ENCODE results near the gene EPS8L1. TPM values are rescaled to one million over a fixed set of nuclear protein-coding genes. Genes with fewer than 3 reads are reported as not detected.
"Not testable (repeated sequence)": the region's sequence is repeated elsewhere in the genome, so short reads cannot be mapped to it uniquely, and the experiment has no call there.

The EPS8L1 gene
- total RNA-seq, 1 experiment from 2014 or later, result 62.1 TPM

DNA sequence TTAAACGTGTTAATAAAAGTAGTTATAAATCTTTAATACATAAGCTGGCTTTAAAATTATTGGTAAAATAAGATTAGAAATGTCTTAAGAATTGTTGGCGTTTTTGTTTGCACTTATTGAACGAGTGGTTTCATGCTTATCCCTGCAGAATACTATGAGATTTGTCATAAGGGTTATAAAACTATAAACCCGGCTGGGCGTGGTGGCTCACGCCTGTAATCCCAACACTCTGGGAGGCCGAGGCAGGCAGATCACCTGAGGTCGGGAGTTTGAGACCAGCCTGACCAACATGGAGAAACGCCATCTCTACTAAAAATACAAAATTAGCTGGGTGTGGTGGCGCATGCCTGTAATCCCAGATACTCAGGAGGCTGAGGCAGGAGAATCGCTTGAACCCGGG, 35.0 kb upstream of the EPS8L1 start:
- H4K20me1 ChIP-seq (ENCODE audit: insufficient read depth); H3K9ac ChIP-seq (ENCODE audit: low read length); H2AFZ ChIP-seq (ENCODE audit: low read depth, low read length, poor library complexity, severe bottlenecking); H3K4me1 ChIP-seq (ENCODE audit: control insufficient read depth in 1 of 2, insufficient read depth in 2 of 2, low read length in 2 of 2); H3K9me2 ChIP-seq (ENCODE audit: insufficient read depth); POLR2A ChIA-PET; DNase-seq (ENCODE audit: low read depth, low spot score); CTCF ChIA-PET; H3K27me3 ChIP-seq (ENCODE audit: insufficient read depth, low read length); ATAC-seq; H3K4me2 ChIP-seq (ENCODE audit: low read length); H3K9me3 ChIP-seq (ENCODE audit: control insufficient read depth in 1 of 2, insufficient read depth in 1 of 2, low read depth in 1 of 2, low read length in 2 of 2); BruUV-seq (replicated peaks); H3K27ac ChIP-seq (ENCODE audit: low read depth, low read length); H3K4me3 ChIP-seq (replicated peaks in 1 of 2; ENCODE audit: low read depth in 1 of 2, low read length in 2 of 2); RAD21 ChIA-PET (ENCODE audit: low non-redundant PET in 1 of 2, low total read pairs in 2 of 2, uncharacterized antibody in 2 of 2, unreplicated experiment in 2 of 2); intact Hi-C loops (cut with micrococcal nuclease): not testable (repeated sequence)
- Histone ChIP-seq H3K79me2 (ENCODE audit: insufficient read depth, low read length) (peaks cover 73% of the 10 kb centered on the region), H3K36me3 (ENCODE audit: control insufficient read depth in 1 of 2, insufficient read depth in 2 of 2, low read length in 2 of 2) (peaks cover 13 to 17% of the 10 kb centered on the region in 2 experiments; a peak in 3 of 4 replicates)

DNA sequence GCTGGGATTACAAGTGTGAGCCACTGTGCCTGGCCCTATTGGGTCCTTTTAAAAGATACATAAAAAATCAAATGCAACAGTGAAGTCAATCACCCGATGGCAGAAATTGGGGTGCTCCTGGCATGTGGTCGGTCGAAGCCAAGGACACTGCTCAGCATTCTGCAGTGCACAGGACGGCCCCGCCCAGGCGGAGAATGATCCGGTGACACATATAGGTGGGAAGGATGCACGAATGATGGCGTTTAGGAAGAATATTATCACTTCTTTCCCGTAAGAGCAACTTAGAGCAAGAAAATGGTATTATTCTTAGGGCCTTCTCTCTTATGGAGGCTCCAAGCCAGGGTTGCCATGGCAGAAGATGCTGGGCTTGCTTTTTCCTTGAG, 34.4 kb upstream of the EPS8L1 start:
- POLR2A ChIA-PET, result no interaction called here
- BruUV-seq (replicated peaks), result no TSS peak

More for the DNA sequence above, 34.4 kb upstream of the EPS8L1 start:
- H3K79me2 ChIP-seq (ENCODE audit: insufficient read depth, low read length), result peaks cover 67% of the 10 kb centered on the region
- no peaks in the 10 kb centered on the region for H3K9me2 ChIP-seq (ENCODE audit: insufficient read depth)
- no peak for TF ChIP-seq TCF7L2 (IDR thresholded peaks at IDR 0.05; ENCODE audit: borderline replicate concordance, extremely low read depth, insufficient read depth, insufficient read length)
- TF ChIP-seq, protein P1, sequence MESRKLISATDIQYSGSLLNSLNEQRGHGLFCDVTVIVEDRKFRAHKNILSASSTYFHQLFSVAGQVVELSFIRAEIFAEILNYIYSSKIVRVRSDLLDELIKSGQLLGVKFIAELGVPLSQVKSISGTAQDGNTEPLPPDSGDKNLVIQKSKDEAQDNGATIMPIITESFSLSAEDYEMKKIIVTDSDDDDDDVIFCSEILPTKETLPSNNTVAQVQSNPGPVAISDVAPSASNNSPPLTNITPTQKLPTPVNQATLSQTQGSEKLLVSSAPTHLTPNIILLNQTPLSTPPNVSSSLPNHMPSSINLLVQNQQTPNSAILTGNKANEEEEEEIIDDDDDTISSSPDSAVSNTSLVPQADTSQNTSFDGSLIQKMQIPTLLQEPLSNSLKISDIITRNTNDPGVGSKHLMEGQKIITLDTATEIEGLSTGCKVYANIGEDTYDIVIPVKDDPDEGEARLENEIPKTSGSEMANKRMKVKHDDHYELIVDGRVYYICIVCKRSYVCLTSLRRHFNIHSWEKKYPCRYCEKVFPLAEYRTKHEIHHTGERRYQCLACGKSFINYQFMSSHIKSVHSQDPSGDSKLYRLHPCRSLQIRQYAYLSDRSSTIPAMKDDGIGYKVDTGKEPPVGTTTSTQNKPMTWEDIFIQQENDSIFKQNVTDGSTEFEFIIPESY (IDR thresholded peaks at IDR 0.05; ENCODE audit: extremely low read depth, insufficient replicate concordance, low read length), result no peak
- TF ChIP-seq POLR2A (IDR thresholded peaks at IDR 0.05; ENCODE audit: borderline replicate concordance, extremely low read depth, insufficient read depth, insufficient read length), result no peak
- H3K4me2 ChIP-seq (ENCODE audit: low read length), result no peak overlapping the region
- no peaks in the 10 kb centered on the region for H3K4me1 ChIP-seq (ENCODE audit: control insufficient read depth in 1 of 2, insufficient read depth in 2 of 2, low read length in 2 of 2)
- ChIA-PET RAD21 (ENCODE audit: low non-redundant PET in 1 of 2, low total read pairs in 2 of 2, uncharacterized antibody in 2 of 2, unreplicated experiment in 2 of 2) (no interaction called here), CTCF (no interaction called here)
- no peak overlapping the region for H3K9ac ChIP-seq (ENCODE audit: low read length)
- H3K4me3 ChIP-seq (replicated peaks in 1 of 2; ENCODE audit: low read depth in 1 of 2, low read length in 2 of 2), result no peak overlapping the region
- H3K27me3 ChIP-seq (ENCODE audit: insufficient read depth, low read length), result no peaks in the 10 kb centered on the region
- H2AFZ ChIP-seq (ENCODE audit: low read depth, low read length, poor library complexity, severe bottlenecking), result no peak overlapping the region
- no peak for ATAC-seq
- intact Hi-C loops (cut with micrococcal nuclease), result no loop called here
- H3K9me3 ChIP-seq (ENCODE audit: control insufficient read depth in 1 of 2, insufficient read depth in 1 of 2, low read depth in 1 of 2, low read length in 2 of 2), result no peaks in the 10 kb centered on the region
- DNase-seq (ENCODE audit: low read depth, low spot score), result no peak
- no peak overlapping the region for H3K27ac ChIP-seq (ENCODE audit: low read depth, low read length)
- H4K20me1 ChIP-seq (ENCODE audit: insufficient read depth), result 0 out of 2 replicates have a peak, but pooled peaks cover 3% of the 10 kb centered on the region
- H3K36me3 ChIP-seq (ENCODE audit: control insufficient read depth in 1 of 2, insufficient read depth in 2 of 2, low read length in 2 of 2), result peaks cover 13 to 17% of the 10 kb centered on the region in 2 experiments; a peak in 3 of 4 replicates

Measured in HCT116 (cell line).